Skeletal muscle tissue (tissue), 4 donors: Measurements from ENCODE around the gene CUTA. TPM values are rescaled to one million over a fixed set of nuclear protein-coding genes. Genes with fewer than 3 reads are reported as not detected.

Experiments used
- H3K27ac ChIP-seq: one replicate; pipeline ENCODE4 v1.7.0; 2013; ENCODE audit warnings: mild to moderate bottlenecking, low read depth, low read length, inconsistent platforms
- H3K27me3 ChIP-seq, 3 donors: one replicate each; pipeline ENCODE4 v1.7.0; 2013; ENCODE audit warnings: low read length in 3 of 3; ENCODE audit not compliant: control insufficient read depth in 3 of 3, insufficient read depth in 3 of 3
- H3K36me3 ChIP-seq, 3 donors: one replicate each; pipeline ENCODE4 v1.7.0; 2013; ENCODE audit warnings: low read length in 3 of 3; ENCODE audit not compliant: control insufficient read depth in 3 of 3, insufficient read depth in 3 of 3
- H3K4me1 ChIP-seq, 3 donors: one replicate each; pipeline ENCODE4 v1.7.0; 2013; ENCODE audit warnings: low read length in 3 of 3, mild to moderate bottlenecking in 3 of 3; ENCODE audit not compliant: control insufficient read depth in 3 of 3, insufficient read depth in 3 of 3
- H3K4me3 ChIP-seq, 3 donors: one replicate each; pipeline ENCODE4 v1.7.0; 2013; ENCODE audit warnings: low read length in 3 of 3
- H3K9ac ChIP-seq, 3 donors: one replicate each; pipeline ENCODE4 v1.7.0; 2013; ENCODE audit warnings: low read length in 3 of 3, mild to moderate bottlenecking in 3 of 3, moderate library complexity in 2 of 3, low read depth in 1 of 3
- H3K9me3 ChIP-seq, 3 donors: one replicate each; pipeline ENCODE4 v1.7.0; 2013; ENCODE audit warnings: low read length in 3 of 3; ENCODE audit not compliant: control insufficient read depth in 3 of 3
- total RNA-seq: library from RNA; depleted of rRNA; stranded (reverse); fragments of >200 nt; gene quantifications from one replicate; pipeline ENCODE4 v1.2.3, GENCODE V29; 2014
- donor health status: Osteomylitis.

Gene CUTA, protein sequence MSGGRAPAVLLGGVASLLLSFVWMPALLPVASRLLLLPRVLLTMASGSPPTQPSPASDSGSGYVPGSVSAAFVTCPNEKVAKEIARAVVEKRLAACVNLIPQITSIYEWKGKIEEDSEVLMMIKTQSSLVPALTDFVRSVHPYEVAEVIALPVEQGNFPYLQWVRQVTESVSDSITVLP
- 73.1 TPM for total RNA-seq

DNA sequence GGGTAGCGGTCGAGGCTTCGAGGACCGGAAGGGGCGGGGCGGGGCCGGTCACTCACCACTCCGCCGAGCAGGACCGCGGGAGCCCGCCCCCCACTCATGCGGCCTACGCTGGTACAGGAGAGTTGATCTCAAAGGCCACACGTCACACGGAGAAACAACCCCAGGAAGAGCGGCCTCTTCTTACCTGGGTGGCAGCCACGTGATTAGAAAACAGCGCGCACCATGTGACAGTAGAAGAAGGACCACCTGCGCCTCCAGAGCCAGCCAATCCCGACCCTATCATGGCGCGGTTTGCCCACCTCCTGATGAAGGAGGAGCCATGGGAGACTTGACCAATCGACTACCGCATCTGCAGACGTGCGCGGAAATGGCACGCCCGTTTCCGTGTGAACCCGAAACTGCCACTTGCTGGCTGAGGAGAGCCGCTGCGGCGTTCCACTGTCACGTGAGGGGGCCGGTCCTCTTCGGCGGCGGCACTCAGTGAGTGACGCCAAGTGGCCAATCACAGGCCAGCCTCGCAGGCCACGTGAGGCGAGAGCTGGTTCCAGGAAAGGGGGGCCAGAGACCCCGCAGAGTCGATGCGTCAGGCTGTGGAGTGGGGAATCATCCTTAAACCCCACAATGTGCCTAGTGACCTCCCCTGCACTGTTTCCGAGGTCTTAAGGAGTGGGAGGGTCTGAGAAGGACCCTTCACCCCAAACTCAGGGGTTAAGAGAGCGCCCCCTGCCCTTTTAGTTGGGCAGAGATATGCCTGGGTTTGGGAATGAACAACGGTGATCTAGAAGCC, at the start of gene CUTA:
TSS of gene CUTA (minus strand) at position 205 of the 787 bp plus-strand sequence. CDS start at position 98, 107 bp downstream.
- peak within 1 kb of the TSS; percentile 92 for H3K27ac ChIP-seq
- no peaks in the 10 kb centered on the region for H3K27me3 ChIP-seq
- H3K4me3 ChIP-seq = peak within 1 kb of the TSS; percentile 89 to 91 (median 90)
- H3K9me3 ChIP-seq = no peaks in the 10 kb centered on the region
- peaks cover 27 to 34% (median 31%) of the 10 kb centered on the region in 3 donors for H3K4me1 ChIP-seq
- H3K36me3 ChIP-seq = peaks cover 30 to 36% (median 31%) of the 10 kb centered on the region in 3 donors
- H3K9ac ChIP-seq = peak within 1 kb of the TSS; percentile 71 to 92 (median 89)

GRCh38 chr6:33467091-33467490, 49.2 kb upstream of the CUTA start:
- Histone ChIP-seq H3K27ac (no peak overlapping the region), H3K9me3 (no peaks in the 10 kb centered on the region), H3K4me1 (no peaks in the 10 kb centered on the region), H3K4me3 (no peak overlapping the region), H3K36me3 (no peaks in the 10 kb centered on the region), H3K27me3 (no peaks in the 10 kb centered on the region), H3K9ac (no peak overlapping the region)

DNA sequence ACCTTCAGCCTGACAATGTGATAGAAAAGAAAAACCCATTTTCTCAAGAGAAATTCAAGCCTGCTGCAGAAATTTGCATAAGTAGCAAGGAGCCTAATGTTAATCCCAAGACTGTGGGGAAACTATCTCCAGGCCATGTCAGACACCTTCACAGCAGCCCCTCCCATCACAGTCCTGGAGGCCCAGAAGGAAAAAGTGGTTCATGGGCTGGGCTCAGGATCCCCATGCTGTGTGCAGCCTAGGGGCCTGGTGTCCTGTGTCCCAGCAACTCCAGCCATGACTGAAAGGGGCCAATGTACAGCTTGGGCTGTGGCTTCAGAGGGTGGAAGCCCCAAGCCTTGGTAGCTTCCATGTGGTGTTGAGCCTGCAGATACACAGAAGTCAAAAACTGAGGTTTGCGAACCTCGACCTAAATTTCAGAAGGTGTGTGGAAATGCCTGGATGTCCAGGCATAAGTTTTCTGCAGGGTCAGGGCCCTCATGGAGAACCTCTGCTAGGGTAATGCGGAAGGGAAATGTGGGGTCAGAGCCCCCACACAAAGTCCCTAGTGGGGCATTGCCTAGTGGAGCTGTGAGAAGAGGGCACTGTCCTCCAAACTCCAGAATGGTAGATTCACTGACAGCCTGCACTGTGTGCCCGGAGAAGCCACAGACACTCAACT, 48.3 kb upstream of the CUTA start:
- Histone ChIP-seq H3K27ac (no peak overlapping the region), H3K27me3 (no peaks in the 10 kb centered on the region), H3K4me3 (no peak overlapping the region), H3K9me3 (no peaks in the 10 kb centered on the region), H3K4me1 (no peaks in the 10 kb centered on the region), H3K9ac (no peak overlapping the region), H3K36me3 (no peaks in the 10 kb centered on the region)

DNA sequence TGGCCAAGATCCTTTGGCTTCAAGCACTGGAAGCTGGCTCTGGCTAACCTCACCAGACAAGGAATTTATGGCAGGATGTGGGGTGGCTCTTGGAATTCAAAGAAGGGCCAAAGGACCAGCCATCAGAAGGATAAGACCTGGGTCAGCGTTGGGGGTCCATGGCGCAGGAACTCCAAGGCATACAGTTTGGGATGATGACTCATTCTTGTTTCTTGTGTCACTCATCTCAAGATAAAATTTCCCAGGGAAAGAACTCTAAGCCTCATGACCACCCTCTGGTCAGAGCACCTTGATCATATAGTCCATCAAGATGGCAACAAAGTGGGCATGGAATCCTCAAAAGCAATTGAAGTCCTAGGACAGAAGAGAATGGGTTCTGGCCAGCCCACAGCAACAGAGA, 41.3 kb upstream of the CUTA start:
- H3K4me1 ChIP-seq = peaks cover 5 to 15% (median 6%) of the 10 kb centered on the region in 3 donors
- H3K27ac ChIP-seq = no peak overlapping the region
- no peaks in the 10 kb centered on the region for H3K27me3 ChIP-seq
- no peaks in the 10 kb centered on the region for H3K9me3 ChIP-seq
- H3K9ac ChIP-seq = no peak overlapping the region
- H3K36me3 ChIP-seq = peaks cover 10 to 20% (median 10%) of the 10 kb centered on the region in 3 donors
- H3K4me3 ChIP-seq = no peak overlapping the region

GRCh38 chr6:33458676-33459075, 40.8 kb upstream of the CUTA start:
- Histone ChIP-seq H3K9me3 (no peaks in the 10 kb centered on the region), H3K27me3 (no peaks in the 10 kb centered on the region), H3K4me1 (peaks cover 8 to 19% (median 10%) of the 10 kb centered on the region in 3 donors), H3K4me3 (no peak overlapping the region), H3K9ac (no peak overlapping the region), H3K27ac (no peak overlapping the region), H3K36me3 (peaks cover 10 to 20% (median 10%) of the 10 kb centered on the region in 3 donors)

GRCh38 chr6:33456156-33456555, 38.2 kb upstream of the CUTA start:
- Histone ChIP-seq H3K4me1 (peaks cover 11 to 19% (median 12%) of the 10 kb centered on the region in 3 donors), H3K27ac (no peak overlapping the region), H3K27me3 (no peaks in the 10 kb centered on the region), H3K36me3 (peaks cover 10 to 20% (median 10%) of the 10 kb centered on the region in 3 donors), H3K9ac (no peak overlapping the region), H3K9me3 (no peaks in the 10 kb centered on the region), H3K4me3 (no peak overlapping the region)

DNA sequence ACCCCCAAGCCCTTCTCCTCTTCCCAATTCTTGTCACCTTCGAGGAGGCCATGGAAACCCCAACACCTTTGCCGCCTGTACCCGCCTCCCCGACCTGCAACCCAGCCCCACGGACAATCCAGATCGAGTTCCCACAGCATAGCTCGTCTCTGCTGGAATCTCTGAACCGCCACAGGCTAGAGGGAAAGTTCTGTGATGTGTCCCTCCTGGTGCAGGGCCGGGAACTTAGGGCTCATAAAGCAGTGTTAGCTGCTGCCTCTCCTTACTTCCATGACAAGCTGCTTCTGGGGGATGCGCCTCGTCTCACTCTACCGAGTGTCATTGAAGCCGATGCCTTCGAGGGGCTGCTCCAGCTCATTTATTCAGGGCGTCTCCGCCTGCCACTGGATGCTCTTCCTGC, 37.1 kb upstream of the CUTA start:
- Histone ChIP-seq H3K36me3 (peaks cover 10 to 20% (median 10%) of the 10 kb centered on the region in 3 donors), H3K27ac (peak overlapping the region; percentile 50), H3K4me1 (peaks cover 11 to 19% (median 12%) of the 10 kb centered on the region in 3 donors), H3K9me3 (no peaks in the 10 kb centered on the region), H3K4me3 (peak overlapping the region; percentile 92 to 96 (median 93)), H3K27me3 (no peaks in the 10 kb centered on the region), H3K9ac (peak overlapping the region; percentile 69 to 93 (median 71))

DNA sequence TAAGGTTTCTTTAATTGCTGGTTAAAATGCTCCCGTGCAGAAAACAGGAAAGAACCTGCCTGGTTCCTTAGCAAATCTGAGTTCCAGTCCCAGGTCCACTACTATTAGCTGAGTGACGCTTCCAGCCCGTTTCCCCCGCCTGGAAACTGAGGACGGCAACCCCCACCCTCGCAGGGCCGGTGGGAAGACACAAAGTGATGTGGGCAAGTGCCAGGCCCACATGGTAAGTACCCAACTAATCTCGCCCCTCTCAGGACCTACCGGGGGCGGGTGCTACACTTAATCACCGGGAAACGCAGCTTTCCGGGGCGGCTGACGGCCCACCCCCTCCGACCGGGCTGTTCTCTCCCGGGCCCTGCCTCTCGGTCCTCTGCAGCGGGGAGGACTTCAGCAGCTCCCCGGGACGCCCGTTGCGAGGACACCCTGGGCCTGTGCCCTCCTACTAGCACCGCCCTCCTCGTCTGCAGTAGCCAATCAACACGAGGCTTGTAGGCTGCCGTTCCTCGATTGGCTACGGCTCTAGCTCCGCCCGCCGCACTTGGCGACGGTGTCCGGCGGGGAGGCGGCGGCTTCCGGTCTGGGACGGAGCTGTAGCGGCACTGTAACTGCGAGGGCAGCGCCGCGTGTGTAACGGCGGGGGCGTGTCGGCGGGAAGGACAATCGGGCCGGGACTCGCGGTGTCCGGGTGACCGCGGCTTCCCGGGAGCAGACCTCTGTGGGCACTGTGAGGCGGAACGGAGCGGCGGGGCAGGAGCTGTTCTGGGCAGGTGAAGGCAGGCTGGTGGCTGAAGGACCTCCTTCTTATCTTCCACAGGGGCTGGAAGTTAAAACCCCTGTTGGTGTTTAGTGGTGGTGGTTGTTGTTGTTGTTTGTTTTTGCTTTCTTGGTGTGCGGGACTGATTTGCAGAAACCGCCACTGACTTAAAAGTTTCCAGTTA, 36.4 kb upstream of the CUTA start, which contains the start of gene ZBTB9:
TSS of gene ZBTB9 (plus strand) at position 568 of the 938 bp plus-strand sequence. CDS start 525 bp downstream, outside the sequence.
- no peaks in the 10 kb centered on the region for H3K9me3 ChIP-seq
- H3K4me3 ChIP-seq = peak within 1 kb of the TSS; percentile 92 to 96 (median 93)
- no peaks in the 10 kb centered on the region for H3K27me3 ChIP-seq
- H3K4me1 ChIP-seq = peaks cover 11 to 19% (median 12%) of the 10 kb centered on the region in 3 donors
- H3K27ac ChIP-seq = peak within 1 kb of the TSS; percentile 50
- peak within 1 kb of the TSS; percentile 92 to 94 (median 93) for H3K9ac ChIP-seq
- H3K36me3 ChIP-seq = peaks cover 10 to 20% (median 10%) of the 10 kb centered on the region in 3 donors

DNA sequence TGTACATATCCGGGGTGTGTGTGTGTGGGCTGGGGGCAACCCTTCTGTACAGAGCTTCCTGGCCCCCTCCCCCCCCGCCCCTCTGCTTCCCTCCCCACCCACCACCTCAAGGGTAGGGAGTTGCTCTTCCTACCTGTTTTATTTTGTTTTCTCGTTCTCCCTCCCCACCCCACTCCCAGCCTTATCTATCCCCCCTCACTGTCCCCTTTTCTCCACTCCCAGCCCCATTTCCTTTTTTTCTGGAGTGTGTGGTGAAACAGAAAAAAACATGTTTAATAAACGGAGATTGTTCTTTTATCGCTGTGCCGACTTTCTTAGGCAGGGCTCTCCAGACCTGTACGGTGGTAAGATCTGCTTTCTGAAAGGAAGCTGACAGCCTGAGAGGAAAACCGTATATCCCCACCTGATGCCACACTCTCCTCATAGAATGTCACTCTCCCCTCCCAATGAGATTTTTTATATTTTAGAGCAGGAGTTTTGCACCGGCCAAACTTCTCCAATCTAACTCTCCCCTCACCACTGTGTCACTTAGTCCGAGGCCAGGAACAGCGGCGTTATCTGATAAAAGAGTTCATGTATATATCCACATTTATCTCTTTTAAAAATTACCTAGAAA, 35.6 kb upstream of the CUTA start:
- Histone ChIP-seq H3K27ac (peak overlapping the region; percentile 50), H3K9ac (peak overlapping the region; percentile 92 to 94 (median 93))

More for the DNA sequence above, 35.6 kb upstream of the CUTA start:
- H3K27me3 ChIP-seq = no peaks in the 10 kb centered on the region
- no peaks in the 10 kb centered on the region for H3K9me3 ChIP-seq
- H3K36me3 ChIP-seq = peaks cover 10 to 20% (median 10%) of the 10 kb centered on the region in 3 donors
- H3K4me1 ChIP-seq = peaks cover 11 to 19% (median 12%) of the 10 kb centered on the region in 3 donors
- peak overlapping the region; percentile 92 to 96 (median 93) for H3K4me3 ChIP-seq
